ENCODE results near the gene GLS2.
"Not testable (repeated sequence)": the region's sequence is repeated elsewhere in the genome, so short reads cannot be mapped to it uniquely, and the experiment has no call there.

Gene GLS2

DNA sequence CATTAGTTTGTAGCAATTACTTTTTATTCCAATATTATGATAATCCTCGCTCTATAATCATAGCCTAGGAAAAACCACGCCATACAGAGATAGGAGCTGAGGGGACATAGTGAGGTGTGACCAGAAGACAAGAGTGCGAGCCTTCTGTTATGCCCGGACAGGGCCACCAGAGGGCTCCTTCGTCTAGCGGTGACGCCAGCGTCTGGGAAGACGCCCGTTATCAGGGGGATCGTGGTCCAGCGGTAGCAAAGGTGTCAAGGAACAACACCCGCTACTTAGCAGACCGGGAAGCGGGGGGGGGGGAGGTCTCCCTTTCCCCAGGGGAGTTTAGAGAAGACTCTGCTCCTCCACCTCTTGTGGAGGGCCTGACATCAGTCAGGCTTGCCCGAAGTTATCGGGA, 8.7 kb upstream of the GLS2 start:
- H3K4me3 ChIP-seq (ENCODE audit: low read depth, low read length, poor library complexity, severe bottlenecking); H3K27ac ChIP-seq (ENCODE audit: low read depth, low read length, poor library complexity, severe bottlenecking); H4K20me1 ChIP-seq (ENCODE audit: insufficient read depth, low read length); H3F3A ChIP-seq (ENCODE audit: insufficient read depth, low read length); H3K79me2 ChIP-seq (ENCODE audit: insufficient read depth, low read length); H3K27me3 ChIP-seq (ENCODE audit: insufficient read depth, low read length); H2AFZ ChIP-seq (ENCODE audit: low read length); H3K36me3 ChIP-seq (ENCODE audit: insufficient read depth, low read length); H3K9me2 ChIP-seq (ENCODE audit: low read depth, low read length); H3K9ac ChIP-seq (ENCODE audit: low read length); H3K9me3 ChIP-seq (ENCODE audit: low read length); H3K4me1 ChIP-seq (ENCODE audit: insufficient read depth, low read length, severe bottlenecking); H3K4me2 ChIP-seq (ENCODE audit: low read length): not testable (repeated sequence)
- TF ChIP-seq, protein P1, sequence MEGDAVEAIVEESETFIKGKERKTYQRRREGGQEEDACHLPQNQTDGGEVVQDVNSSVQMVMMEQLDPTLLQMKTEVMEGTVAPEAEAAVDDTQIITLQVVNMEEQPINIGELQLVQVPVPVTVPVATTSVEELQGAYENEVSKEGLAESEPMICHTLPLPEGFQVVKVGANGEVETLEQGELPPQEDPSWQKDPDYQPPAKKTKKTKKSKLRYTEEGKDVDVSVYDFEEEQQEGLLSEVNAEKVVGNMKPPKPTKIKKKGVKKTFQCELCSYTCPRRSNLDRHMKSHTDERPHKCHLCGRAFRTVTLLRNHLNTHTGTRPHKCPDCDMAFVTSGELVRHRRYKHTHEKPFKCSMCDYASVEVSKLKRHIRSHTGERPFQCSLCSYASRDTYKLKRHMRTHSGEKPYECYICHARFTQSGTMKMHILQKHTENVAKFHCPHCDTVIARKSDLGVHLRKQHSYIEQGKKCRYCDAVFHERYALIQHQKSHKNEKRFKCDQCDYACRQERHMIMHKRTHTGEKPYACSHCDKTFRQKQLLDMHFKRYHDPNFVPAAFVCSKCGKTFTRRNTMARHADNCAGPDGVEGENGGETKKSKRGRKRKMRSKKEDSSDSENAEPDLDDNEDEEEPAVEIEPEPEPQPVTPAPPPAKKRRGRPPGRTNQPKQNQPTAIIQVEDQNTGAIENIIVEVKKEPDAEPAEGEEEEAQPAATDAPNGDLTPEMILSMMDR (IDR thresholded peaks at IDR 0.05; ENCODE audit: low read length): peak; percentile 24; the same call in 1 of the 2 replicates

DNA sequence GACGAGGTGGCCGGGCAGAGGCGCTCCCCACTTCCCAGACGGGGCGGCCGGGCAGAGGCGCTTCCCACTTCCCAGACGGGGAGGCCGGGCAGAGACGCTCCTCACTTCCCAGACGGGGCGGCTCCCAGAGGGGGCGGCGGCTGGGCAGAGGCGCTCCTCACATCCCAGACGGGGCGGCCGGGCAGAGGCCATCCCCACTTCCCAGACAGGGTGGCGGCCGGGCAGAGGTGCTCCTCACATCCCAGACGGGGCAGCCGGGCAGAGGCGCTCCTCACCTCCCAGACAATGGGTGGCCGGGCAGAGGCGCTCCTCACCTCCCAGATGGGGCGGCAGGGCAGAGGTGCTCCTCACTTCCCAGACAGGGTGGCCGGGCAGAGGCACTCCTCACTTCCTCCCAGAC, 6.5 kb upstream of the GLS2 start:
- not testable (repeated sequence) for H2AFZ ChIP-seq (ENCODE audit: low read length); H3K9me2 ChIP-seq (ENCODE audit: low read depth, low read length); H3K27ac ChIP-seq (ENCODE audit: low read depth, low read length, poor library complexity, severe bottlenecking); H3K9me3 ChIP-seq (ENCODE audit: low read length); H3K36me3 ChIP-seq (ENCODE audit: insufficient read depth, low read length); H3K27me3 ChIP-seq (ENCODE audit: insufficient read depth, low read length); H3K79me2 ChIP-seq (ENCODE audit: insufficient read depth, low read length); H3K9ac ChIP-seq (ENCODE audit: low read length); H4K20me1 ChIP-seq (ENCODE audit: insufficient read depth, low read length); H3F3A ChIP-seq (ENCODE audit: insufficient read depth, low read length); H3K4me1 ChIP-seq (ENCODE audit: insufficient read depth, low read length, severe bottlenecking); H3K4me3 ChIP-seq (ENCODE audit: low read depth, low read length, poor library complexity, severe bottlenecking); H3K4me2 ChIP-seq (ENCODE audit: low read length)

DNA sequence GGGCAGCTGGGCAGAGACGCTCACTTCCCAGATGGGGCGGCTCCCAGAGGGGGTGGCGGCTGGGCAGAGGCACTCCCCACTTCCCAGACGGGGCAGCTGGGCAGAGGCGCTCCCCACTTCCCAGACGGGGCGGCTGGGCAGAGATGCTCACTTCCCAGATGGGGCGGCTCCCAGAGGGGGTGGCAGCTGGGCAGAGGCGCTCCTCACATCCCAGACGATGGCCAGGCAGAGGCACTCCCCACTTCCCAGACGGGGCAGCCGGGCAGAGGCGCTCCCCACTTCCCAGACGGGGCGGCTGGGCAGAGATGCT, 6.1 kb upstream of the GLS2 start:
- H3K79me2 ChIP-seq (ENCODE audit: insufficient read depth, low read length); H2AFZ ChIP-seq (ENCODE audit: low read length); H3K9ac ChIP-seq (ENCODE audit: low read length); H3K27ac ChIP-seq (ENCODE audit: low read depth, low read length, poor library complexity, severe bottlenecking); H3K4me2 ChIP-seq (ENCODE audit: low read length); H3K4me1 ChIP-seq (ENCODE audit: insufficient read depth, low read length, severe bottlenecking); H3K4me3 ChIP-seq (ENCODE audit: low read depth, low read length, poor library complexity, severe bottlenecking); H3K36me3 ChIP-seq (ENCODE audit: insufficient read depth, low read length); H4K20me1 ChIP-seq (ENCODE audit: insufficient read depth, low read length); H3F3A ChIP-seq (ENCODE audit: insufficient read depth, low read length); H3K9me2 ChIP-seq (ENCODE audit: low read depth, low read length); H3K9me3 ChIP-seq (ENCODE audit: low read length); H3K27me3 ChIP-seq (ENCODE audit: insufficient read depth, low read length): not testable (repeated sequence)

DNA sequence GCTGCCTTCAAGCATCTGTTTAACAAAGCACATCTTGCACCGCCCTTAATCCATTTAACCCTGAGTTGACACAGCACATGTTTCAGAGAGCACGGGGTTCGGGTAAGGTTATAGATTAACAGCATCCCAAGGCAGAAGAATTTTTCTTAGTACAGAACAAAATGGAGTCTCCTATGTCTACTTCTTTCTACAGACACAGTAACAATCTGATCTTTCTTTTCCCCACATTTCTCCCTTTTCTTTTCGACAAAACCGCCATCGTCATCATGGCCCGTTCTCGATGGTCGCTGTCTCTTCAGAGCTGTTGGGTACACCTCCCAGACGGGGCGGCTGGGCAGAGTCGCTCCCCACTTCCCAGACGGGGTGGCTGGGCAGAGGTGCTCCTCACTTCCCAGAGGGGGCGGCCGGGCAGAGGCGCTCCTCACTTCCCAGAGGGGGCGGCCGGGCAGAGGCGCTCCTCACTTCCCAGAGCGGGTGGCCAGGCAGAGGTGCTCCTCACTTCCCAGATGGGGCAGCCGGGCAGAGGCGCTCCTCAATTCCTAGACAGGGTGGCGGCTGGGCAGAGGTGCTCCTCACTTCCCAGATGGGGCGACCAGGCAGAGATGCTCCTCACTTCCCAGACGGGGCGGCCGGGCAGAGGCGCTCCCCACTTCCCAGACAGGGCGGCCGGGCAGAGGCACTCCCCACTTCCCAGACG, 5.6 kb upstream of the GLS2 start:
- not testable (repeated sequence) for H3K4me3 ChIP-seq (ENCODE audit: low read depth, low read length, poor library complexity, severe bottlenecking); H3K27ac ChIP-seq (ENCODE audit: low read depth, low read length, poor library complexity, severe bottlenecking); H3K79me2 ChIP-seq (ENCODE audit: insufficient read depth, low read length); H3F3A ChIP-seq (ENCODE audit: insufficient read depth, low read length); H3K27me3 ChIP-seq (ENCODE audit: insufficient read depth, low read length); H3K4me2 ChIP-seq (ENCODE audit: low read length); H2AFZ ChIP-seq (ENCODE audit: low read length); H3K9me3 ChIP-seq (ENCODE audit: low read length); H3K9me2 ChIP-seq (ENCODE audit: low read depth, low read length); H3K36me3 ChIP-seq (ENCODE audit: insufficient read depth, low read length); H4K20me1 ChIP-seq (ENCODE audit: insufficient read depth, low read length); H3K4me1 ChIP-seq (ENCODE audit: insufficient read depth, low read length, severe bottlenecking); H3K9ac ChIP-seq (ENCODE audit: low read length)

DNA sequence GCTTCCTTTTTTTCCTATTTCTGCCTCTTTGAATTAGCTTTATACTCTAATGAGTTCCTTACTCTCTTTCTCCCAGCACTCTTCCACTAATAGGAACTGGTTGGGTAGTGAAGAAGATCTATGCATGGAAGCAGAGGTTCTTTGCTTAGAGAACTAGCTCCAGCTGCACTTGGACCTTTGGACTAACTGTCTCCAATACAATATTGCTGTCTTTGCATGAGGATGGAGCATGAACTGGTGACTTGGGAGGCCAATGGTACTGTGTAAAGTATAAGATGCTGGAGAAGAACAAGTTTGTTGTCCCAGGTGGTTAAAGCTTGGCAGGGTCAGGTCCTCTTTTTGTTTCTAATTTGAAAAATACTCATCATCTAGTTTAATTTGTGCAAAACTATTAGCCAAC, 2.4 kb upstream of the GLS2 start:
- no peaks in the 10 kb centered on the region for H3K36me3 ChIP-seq (ENCODE audit: insufficient read depth, low read length)
- H4K20me1 ChIP-seq (ENCODE audit: insufficient read depth, low read length): no peaks in the 10 kb centered on the region
- H3K4me2 ChIP-seq (ENCODE audit: low read length): no peak overlapping the region
- H3K27ac ChIP-seq (ENCODE audit: low read depth, low read length, poor library complexity, severe bottlenecking): no peak overlapping the region
- no peak overlapping the region for H3K9ac ChIP-seq (ENCODE audit: low read length)
- H3K9me3 ChIP-seq (ENCODE audit: low read length): no peaks in the 10 kb centered on the region
- no peak overlapping the region for H3K4me3 ChIP-seq (ENCODE audit: low read depth, low read length, poor library complexity, severe bottlenecking)
- no peak overlapping the region for H2AFZ ChIP-seq (ENCODE audit: low read length)
- TF ChIP-seq EZH2 (IDR thresholded peaks at IDR 0.05; ENCODE audit: borderline replicate concordance, low read length): no peak
- TF ChIP-seq, protein P1 (IDR thresholded peaks at IDR 0.05; ENCODE audit: low read length): no peak
- no peaks in the 10 kb centered on the region for H3F3A ChIP-seq (ENCODE audit: insufficient read depth, low read length)
- no peaks in the 10 kb centered on the region for H3K4me1 ChIP-seq (ENCODE audit: insufficient read depth, low read length, severe bottlenecking)
- no peaks in the 10 kb centered on the region for H3K9me2 ChIP-seq (ENCODE audit: low read depth, low read length)
- H3K79me2 ChIP-seq (ENCODE audit: insufficient read depth, low read length): no peaks in the 10 kb centered on the region
- H3K27me3 ChIP-seq (ENCODE audit: insufficient read depth, low read length): peaks cover 8% of the 10 kb centered on the region
